OCI-LY7 (cell line): ENCODE measurements around the gene TCERG1. TPM values are rescaled to one million over a fixed set of nuclear protein-coding genes. Genes with fewer than 3 reads are reported as not detected.

Experiments
- BruUV-seq: library from RNA; stranded (reverse); fragments of 400-500 nt; replicated peaks from 2 replicates; lab custom pipeline; 2021; lab: Mats Ljungman, UMichigan
- CTCF ChIA-PET: fragments of 300-600 bp; sonication (Branson Sonifier 250); formaldehyde crosslinking; loops from one replicate; lab custom pipeline; 2022; ENCODE audit warnings: antibody characterized with exemption; ENCODE audit not compliant: unreplicated experiment; lab: Charles Lee
- POLR2A ChIA-PET: fragments of 300-600 bp; sonication (Branson Sonifier 250); formaldehyde crosslinking; loops from one replicate; lab custom pipeline; 2022; ENCODE audit warnings: antibody characterized with exemption; lab: Charles Lee
- DNase-seq: peaks from one replicate; pipeline ENCODE4 v3.0.0-alpha.2; 2015; ENCODE audit warnings: low spot score
- H2AFZ ChIP-seq: fragments of 200-600 bp; sonication (generic), shearing (Covaris generic); 2 replicates; pipeline ENCODE4 v1.6.1; 2014; ENCODE audit warnings: mild to moderate bottlenecking, antibody characterized with exemption, low read length, moderate library complexity
- H3K27ac ChIP-seq: fragments of 200-600 bp; sonication (generic); 2 replicates; pipeline ENCODE4 v1.5.1; 2014; ENCODE audit warnings: mixed run types, low read depth, mild to moderate bottlenecking, moderate library complexity, low read length, inconsistent platforms; ENCODE audit not compliant: poor library complexity, severe bottlenecking
- H3K36me3 ChIP-seq: fragments of 200-600 bp; sonication (generic); 2 replicates; pipeline ENCODE4 v1.6.1; 2014; ENCODE audit warnings: mild to moderate bottlenecking, antibody characterized with exemption, low read length, moderate library complexity, mixed read lengths; ENCODE audit not compliant: insufficient read depth
- H3K4me1 ChIP-seq: fragments of 200-600 bp; sonication (generic); 2 replicates; pipeline ENCODE4 v1.5.1; 2014; ENCODE audit warnings: mild to moderate bottlenecking, low read length; ENCODE audit not compliant: insufficient read depth, poor library complexity, severe bottlenecking
- H3K4me2 ChIP-seq: fragments of 200-600 bp; sonication (generic); 2 replicates; pipeline ENCODE4 v1.6.1; 2014; ENCODE audit warnings: mild to moderate bottlenecking, low read length
- H3K4me3 ChIP-seq: fragments of 200-600 bp; sonication (generic); 2 replicates; pipeline ENCODE4 v1.5.1; 2014; ENCODE audit warnings: mild to moderate bottlenecking, low read depth, low read length; ENCODE audit not compliant: poor library complexity, severe bottlenecking
- H3K79me2 ChIP-seq: fragments of 200-600 bp; sonication (generic); 2 replicates; pipeline ENCODE4 v1.6.1; 2016; ENCODE audit warnings: low read depth, mild to moderate bottlenecking, low read length, moderate library complexity, mixed read lengths; ENCODE audit not compliant: insufficient read depth
- H3K9me2 ChIP-seq: fragments of 200-600 bp; sonication (generic); 2 replicates; pipeline ENCODE4 v1.6.1; 2016; ENCODE audit warnings: mild to moderate bottlenecking, low read length, mixed read lengths; ENCODE audit not compliant: insufficient read depth
- H3K9me3 ChIP-seq: fragments of 200-600 bp; sonication (generic); 2 replicates; pipeline ENCODE4 v1.6.1; 2014; ENCODE audit warnings: mild to moderate bottlenecking, mixed run types, low read length, mixed read lengths
- H4K20me1 ChIP-seq: fragments of 200-600 bp; sonication (generic); 2 replicates; pipeline ENCODE4 v1.6.1; 2014; ENCODE audit warnings: mild to moderate bottlenecking, antibody characterized with exemption, low read length, moderate library complexity, mixed read lengths; ENCODE audit not compliant: insufficient read depth
- CTCF ChIP-seq: fragments of 200-600 bp; sonication (generic); conservative IDR thresholded peaks from 2 replicates; pipeline ENCODE4 v1.5.1; 2014; ENCODE audit warnings: mild to moderate bottlenecking, antibody characterized with exemption, low read length, moderate library complexity, mixed read lengths
- EZH2phosphoT487 ChIP-seq: fragments of 200-600 bp; sonication (generic); IDR thresholded peaks from 2 replicates; pipeline ENCODE4 v1.6.1; 2018; ENCODE audit warnings: low read depth, borderline replicate concordance, mild to moderate bottlenecking, mixed run types, antibody characterized with exemption, low read length, moderate library complexity, mixed read lengths
- intact Hi-C: fragments of 100-400 bp; cut with micrococcal nuclease; formaldehyde crosslinking; loops from one replicate; pipeline ENCODE4 v1.10.0; 2022; ENCODE audit not compliant: unreplicated experiment
- total RNA-seq, 2 experiments: library from RNA; depleted of rRNA in 1 of 2; stranded (reverse); fragments of >200 nt in 1 of 2; shearing (Covaris generic) in 1 of 2; gene quantifications; 2 replicates each; pipeline ENCODE4 v1.2.3, GENCODE V29; 2014 to 2022

TCERG1 gene
- total RNA-seq, 2 experiments from 2014 or later: 115 to 164 TPM

DNA sequence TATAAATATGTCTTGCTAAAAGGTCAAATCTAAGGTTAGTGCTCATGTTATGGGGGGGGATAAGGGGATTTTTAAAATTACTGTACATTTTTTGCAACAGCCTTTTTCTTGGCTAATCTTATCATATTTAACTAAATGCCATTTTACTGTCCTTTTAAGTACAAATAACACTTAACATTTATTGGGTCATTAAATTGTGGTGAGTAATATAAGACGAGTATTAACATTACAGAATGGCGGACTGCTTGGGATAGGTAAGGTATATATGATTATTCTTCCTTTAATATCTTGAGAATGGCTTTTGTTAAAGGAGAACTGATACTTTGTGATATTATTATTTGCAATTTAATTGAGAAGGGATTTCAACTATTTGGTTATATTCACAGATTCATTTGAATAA is 35.6 kb downstream of the TCERG1 start:
- H3K27ac ChIP-seq: no peak overlapping the region
- TF ChIP-seq CTCF (no peak), EZH2phosphoT487 (no peak)
- peaks cover 100% of the 10 kb centered on the region for H3K36me3 ChIP-seq
- no peaks in the 10 kb centered on the region for H3K9me2 ChIP-seq
- no peaks in the 10 kb centered on the region for H3K9me3 ChIP-seq
- ChIA-PET CTCF (no interaction called here), POLR2A (no interaction called here)
- intact Hi-C loops: loop anchor here (10.0 kb wide), 1 partner anchor 338 kb away; no protein-coding TSS in a partner anchor
- BruUV-seq: no TSS peak
- no peaks in the 10 kb centered on the region for H3K4me1 ChIP-seq
- no peak overlapping the region for H3K4me3 ChIP-seq
- no peaks in the 10 kb centered on the region for H4K20me1 ChIP-seq
- no peak overlapping the region for H2AFZ ChIP-seq
- H3K4me2 ChIP-seq: no peak overlapping the region
- H3K79me2 ChIP-seq: peaks cover 8% of the 10 kb centered on the region; the same call in 1 of the 2 replicates
- no peak for DNase-seq

- no peak for DNase-seq
- ChIA-PET CTCF (no interaction called here), POLR2A (interaction anchor here (0.8 to 1.0 kb wide), 3 partner anchors 13 to 18 kb away, joined by 3 to 4 read pairs (median 3); no protein-coding TSS in a partner anchor)
- intact Hi-C loops: loop anchor here (10.0 kb wide), 1 partner anchor 340 kb away; no protein-coding TSS in a partner anchor
- H3K79me2 ChIP-seq: no peaks in the 10 kb centered on the region
- no peak overlapping the region for H3K4me2 ChIP-seq
- no peaks in the 10 kb centered on the region for H3K9me3 ChIP-seq
- H3K4me3 ChIP-seq: no peak overlapping the region
- no peaks in the 10 kb centered on the region for H4K20me1 ChIP-seq
- TF ChIP-seq CTCF (no peak), EZH2phosphoT487 (no peak)
- no peaks in the 10 kb centered on the region for H3K9me2 ChIP-seq
- BruUV-seq: no TSS peak
- H3K4me1 ChIP-seq: no peaks in the 10 kb centered on the region
- peaks cover 99% of the 10 kb centered on the region for H3K36me3 ChIP-seq
- H2AFZ ChIP-seq: no peak overlapping the region
- no peak overlapping the region for H3K27ac ChIP-seq
These were observed 37.7 kb downstream of the TCERG1 start for GRCh38 chr5:146484714-146485391.
